DND-41 (cell line): Measurements from ENCODE around the gene DOLPP1.

Experiments used
- EZH2 ChIP-seq: IDR thresholded peaks from 3 replicates; pipeline ENCODE4 v1.6.1; 2012; ENCODE audit warnings: borderline replicate concordance, low read depth, mild to moderate bottlenecking, moderate library complexity, low read length, inconsistent platforms; ENCODE audit not compliant: severe bottlenecking
- TF ChIP-seq, protein P1 (sequence below): IDR thresholded peaks from 2 replicates; pipeline ENCODE4 v1.5.1; 2012; ENCODE audit warnings: borderline replicate concordance, low read length, moderate library complexity, mild to moderate bottlenecking; ENCODE audit not compliant: poor library complexity, severe bottlenecking; ENCODE audit errors: extremely low read depth

DNA sequence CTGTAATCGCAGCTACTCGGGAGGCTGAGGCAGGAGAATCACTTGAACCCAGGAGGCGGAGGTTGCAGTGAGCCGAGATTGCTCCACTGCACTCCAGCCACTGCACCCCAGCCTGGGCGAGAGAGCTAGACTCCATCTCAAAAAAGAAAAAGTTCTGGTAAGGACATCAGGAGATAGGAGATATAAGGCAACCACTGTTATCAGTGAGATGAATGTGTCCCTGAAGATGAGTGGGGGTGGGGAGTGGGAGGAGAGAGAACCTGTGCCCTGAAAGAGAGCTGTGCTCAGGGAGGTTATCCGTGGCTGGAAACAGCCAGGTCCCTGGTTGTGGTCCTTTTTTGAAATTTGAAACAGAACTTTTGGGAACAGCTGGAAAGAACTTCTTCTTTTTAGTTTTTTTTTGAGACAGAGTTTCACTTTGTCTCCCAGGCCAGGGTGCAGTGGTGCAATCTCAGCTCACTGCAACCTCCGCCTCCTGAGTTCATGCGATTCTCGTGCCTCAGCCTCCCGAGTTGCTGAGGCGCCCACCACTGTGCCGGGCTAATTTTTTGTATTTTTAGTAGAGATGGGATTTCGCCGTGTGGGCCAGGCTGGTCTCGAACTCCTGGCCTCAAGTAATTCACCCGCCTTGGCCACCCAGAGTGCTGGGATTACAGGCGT, 32.9 kb downstream of the DOLPP1 start:
- TF ChIP-seq, protein P1, sequence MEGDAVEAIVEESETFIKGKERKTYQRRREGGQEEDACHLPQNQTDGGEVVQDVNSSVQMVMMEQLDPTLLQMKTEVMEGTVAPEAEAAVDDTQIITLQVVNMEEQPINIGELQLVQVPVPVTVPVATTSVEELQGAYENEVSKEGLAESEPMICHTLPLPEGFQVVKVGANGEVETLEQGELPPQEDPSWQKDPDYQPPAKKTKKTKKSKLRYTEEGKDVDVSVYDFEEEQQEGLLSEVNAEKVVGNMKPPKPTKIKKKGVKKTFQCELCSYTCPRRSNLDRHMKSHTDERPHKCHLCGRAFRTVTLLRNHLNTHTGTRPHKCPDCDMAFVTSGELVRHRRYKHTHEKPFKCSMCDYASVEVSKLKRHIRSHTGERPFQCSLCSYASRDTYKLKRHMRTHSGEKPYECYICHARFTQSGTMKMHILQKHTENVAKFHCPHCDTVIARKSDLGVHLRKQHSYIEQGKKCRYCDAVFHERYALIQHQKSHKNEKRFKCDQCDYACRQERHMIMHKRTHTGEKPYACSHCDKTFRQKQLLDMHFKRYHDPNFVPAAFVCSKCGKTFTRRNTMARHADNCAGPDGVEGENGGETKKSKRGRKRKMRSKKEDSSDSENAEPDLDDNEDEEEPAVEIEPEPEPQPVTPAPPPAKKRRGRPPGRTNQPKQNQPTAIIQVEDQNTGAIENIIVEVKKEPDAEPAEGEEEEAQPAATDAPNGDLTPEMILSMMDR = no peak
- TF ChIP-seq EZH2 = no peak
